Mucosa of gallbladder (tissue), 1 donor: ENCODE results near the gene TXNDC16. TPM values are rescaled to one million over a fixed set of nuclear protein-coding genes. Genes with fewer than 3 reads are reported as not detected.
"Not testable (repeated sequence)": the region's sequence is repeated elsewhere in the genome, so short reads cannot be mapped to it uniquely, and the experiment has no call there.

Experiments used
- DNase-seq: peaks from one replicate; pipeline ENCODE4 v3.0.0-alpha.2; 2020; ENCODE audit warnings: low spot score
- total RNA-seq: library from RNA; stranded (reverse); gene quantifications from one replicate; pipeline ENCODE4 v1.2.1, GENCODE V29; 2021
- donor health status: DM: no; HTN: no; CAD: no.

TXNDC16 gene
- total RNA-seq, 1 donor from 2014 or later, result 7.0 TPM

GRCh38 chr14:52538623-52539022 is 13.7 kb downstream of the TXNDC16 start:
- no peak for DNase-seq

DNA sequence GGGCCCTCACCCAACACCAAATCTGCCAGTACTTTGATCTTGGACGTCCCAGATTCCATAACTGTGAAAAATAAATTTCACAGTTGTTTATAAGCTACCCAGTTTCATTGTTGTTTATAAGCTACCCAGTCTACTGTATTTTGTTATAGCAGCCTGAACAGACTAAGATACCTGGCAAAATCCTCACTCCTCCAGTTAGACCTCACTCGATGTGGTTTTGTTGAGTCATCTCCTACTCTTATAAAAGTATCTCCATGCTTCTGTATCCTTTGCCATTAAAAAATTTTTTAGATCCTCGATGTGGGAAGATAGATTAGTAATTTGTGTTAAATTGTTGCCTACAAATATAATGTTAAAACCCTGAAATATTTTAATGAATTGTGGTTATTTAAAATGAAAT is 16.0 kb downstream of the TXNDC16 start:
- no peak for DNase-seq

- no peak for DNase-seq
Measured at GRCh38 chr14:52531481-52531880, 20.8 kb downstream of the TXNDC16 start.

DNA sequence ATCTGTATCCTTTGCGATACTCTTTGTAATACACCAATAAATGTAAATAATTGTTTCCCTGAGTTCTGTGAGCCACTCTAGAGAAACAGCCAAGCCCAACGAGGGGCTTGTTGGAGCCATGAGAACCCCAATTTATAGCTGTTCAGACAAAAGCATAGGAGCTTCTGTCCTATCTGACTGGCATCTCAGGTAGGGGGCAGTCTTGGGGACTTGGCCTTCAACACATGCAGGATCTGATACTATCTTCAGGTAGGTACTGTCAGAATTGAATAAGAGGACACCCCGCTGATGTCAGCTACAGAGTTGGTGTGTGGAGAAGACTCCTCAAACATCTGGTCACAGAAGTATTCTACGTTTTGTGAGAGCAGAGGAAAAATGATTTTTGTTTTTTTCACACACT is 25.3 kb downstream of the TXNDC16 start:
- DNase-seq, result no peak

- no peak for DNase-seq
Measured at GRCh38 chr14:52522581-52523345, 29.5 kb downstream of the TXNDC16 start.

GRCh38 chr14:52522033-52522432 is 30.3 kb downstream of the TXNDC16 start:
- DNase-seq, result no peak

DNA sequence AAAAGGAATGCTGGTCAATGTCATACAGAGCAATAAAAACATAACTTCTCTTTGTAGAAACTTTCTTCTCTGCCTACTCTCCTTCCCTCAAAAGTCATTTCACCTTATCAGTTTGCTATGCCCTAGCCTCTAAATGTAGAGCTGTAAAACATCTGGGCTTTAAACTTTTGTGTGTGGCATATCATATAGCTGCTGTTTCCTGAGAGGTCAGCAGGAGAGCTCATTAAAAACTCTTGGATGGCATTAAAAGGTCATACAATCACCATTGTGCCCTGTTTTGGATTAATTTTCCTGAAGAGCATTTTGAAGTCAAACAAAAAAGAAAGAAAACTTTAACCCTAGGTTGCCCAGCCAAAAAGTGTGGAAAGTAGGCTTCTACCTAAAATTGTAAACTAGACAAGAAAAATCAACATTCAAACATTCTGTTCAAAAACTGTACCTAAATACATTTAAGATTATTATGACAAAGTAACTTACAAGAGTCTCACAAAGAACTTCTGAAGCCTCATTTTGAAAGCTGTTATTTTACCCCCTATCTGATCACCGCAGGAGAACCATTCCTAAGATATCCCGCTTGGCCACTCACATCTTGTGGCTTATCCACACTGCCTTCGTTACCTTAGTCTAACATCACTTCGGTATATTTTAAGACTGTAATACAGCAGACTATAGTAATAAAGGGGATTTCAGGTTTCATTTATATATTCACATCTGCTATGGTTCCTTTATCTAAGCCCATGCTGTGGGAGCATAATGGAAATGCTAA is 38.1 kb downstream of the TXNDC16 start:
- no peak for DNase-seq

DNA sequence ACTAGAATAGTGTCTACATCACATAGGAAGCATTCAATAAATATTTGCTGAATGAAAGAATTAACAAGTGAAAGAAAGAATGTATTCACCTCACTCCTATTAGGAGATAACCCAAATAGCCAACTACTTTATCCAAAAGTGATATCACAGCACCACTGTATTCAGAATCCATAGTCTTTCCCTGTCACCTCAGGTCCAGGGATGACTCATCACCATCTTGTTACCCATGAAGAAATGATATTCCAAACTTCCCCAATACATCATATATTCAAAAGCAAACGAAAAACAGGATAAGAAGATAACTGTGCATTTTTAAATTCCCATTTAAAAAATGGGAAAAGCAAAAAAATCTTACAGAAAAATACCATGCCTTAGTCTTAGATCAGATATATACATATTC is 39.1 kb downstream of the TXNDC16 start:
- DNase-seq, result no peak

DNA sequence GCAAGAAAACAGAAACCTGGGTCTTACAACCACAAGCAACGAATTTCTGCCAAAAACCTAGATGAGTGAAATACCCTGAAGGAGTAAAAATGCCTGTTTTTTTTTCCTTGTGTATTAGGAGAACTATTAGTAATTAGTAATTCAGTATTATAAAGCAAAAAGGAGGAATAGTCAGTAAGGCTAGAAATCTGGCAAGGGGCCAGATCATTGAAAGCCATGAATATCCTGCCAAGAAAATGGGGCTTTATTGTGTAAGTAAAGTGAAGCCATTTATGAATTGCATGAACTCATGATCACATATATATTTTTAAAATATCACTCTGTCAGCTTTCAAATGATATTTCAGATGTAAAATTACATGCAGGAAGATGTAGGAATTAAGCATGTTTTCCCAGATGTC is 57.9 kb downstream of the TXNDC16 start:
- no peak for DNase-seq

DNA sequence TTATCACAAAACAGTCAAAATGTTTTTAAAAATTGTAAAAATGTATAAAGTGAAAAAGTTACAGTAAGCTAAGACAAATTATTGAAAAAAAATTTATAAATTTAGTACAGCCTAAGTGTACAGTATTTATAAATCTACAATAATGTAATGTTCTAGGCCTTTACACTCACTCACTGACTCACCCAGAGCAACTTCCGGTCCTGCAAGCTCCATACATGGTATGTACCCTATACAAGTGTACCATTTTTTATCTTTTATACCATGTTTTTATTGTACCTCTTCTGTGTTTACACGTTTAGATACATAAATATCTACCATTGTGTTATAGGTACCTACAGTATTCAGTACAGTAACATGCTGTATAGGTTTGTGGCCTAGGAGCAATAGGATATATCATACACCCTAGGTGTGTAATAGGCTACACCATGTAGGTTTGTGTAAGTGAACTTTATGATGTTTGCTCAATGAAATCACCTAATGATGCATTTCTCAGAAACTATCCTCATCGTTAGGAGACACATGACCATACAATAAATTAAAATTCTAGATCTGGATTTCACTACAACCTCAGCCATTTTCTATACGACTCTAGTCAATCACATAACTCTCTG is 66.8 kb downstream of the TXNDC16 start:
- no peak for DNase-seq

DNA sequence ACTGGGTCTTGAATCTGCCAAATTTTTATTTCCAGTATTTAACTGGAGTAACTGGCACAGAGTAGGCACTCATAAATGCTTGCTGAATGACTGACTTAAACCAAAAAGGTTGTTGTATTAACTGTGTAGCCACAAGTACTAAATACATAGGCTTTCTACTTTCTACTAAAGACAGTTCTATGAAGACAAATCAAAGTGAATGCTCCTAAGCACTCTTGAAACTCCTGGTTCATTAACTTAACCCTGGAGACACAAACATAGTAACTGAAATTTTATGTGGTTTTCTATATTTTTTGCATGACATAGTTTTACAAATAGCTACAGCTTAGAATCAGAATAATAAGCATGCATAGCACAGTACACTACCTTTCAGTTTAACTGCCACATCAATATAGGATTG is 70.4 kb downstream of the TXNDC16 start:
- no peak for DNase-seq

DNA sequence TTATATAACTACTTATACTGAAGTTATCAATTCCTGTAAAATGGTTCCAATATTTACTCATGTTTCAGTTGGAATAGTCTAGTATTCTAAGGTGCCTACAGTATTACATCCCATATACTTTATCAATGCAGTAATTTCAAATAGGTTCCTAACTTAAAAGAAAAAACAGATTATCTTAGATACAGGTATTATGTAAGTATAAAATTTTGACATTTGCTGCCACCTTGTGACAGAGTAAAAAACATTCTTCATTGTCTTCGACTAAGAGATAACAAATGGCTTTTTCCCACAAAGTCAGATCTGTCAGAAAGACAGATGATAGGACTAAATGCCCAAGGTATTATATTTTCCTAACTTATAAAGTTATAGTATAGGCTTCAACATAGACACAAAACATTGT is 78.7 kb downstream of the TXNDC16 start:
- DNase-seq, result no peak

- no peak for DNase-seq
Measured at GRCh38 chr14:52472728-52473127, 79.6 kb downstream of the TXNDC16 start.

GRCh38 chr14:52472251-52472650 is 80.1 kb downstream of the TXNDC16 start:
- DNase-seq, result not testable (repeated sequence)

DNA sequence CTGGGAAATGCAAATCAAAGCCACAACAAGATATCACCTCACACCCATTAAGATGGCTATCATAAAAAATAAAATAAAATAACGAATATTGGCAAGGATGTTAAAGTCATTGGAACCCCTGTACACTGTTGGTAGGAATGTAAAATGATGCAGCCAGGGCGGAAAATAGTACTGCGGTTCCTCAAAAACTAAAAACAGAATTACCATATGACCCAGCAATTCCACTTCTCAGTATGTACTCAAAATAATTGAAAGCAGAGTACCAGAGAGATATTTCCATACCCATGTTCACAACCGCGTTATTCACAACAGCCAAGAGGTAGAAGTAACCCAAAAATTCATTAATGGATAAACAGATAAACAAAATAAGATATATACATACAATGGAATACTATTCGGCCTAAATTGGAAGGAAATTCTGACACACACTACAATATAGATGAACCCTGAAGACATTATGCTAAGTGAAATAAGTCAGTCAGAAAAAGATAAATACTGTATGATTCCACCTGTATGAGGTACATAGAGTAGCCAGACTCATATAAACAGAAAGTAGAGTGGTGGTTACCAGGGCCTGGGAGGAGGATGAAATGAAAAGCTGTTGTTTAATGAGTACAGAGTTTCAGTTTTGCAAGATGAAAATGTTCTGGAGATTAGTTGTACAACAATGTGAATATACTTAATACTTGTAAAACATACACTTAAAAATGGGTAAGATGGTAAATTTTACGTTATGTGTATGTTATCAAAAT is 84.6 kb downstream of the TXNDC16 start:
- DNase-seq, result no peak

DNA sequence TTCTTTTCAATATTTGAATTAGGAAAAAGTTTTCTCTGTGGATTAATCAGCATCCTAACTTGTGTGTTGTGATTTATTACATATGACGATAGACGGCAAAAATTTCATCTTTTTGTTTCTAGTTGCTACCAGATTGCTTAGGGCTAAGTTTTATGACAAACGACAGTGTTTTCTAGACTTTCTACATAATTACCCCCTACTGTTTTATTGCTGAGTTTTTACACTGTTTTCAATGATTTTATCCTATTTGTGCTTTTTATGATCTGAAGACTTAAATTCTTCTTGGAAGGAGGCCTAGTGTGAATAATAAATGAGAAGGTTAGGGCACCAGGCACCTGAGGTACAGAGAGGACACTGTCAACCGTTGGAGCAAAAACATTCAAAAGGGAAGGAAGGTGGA is 88.1 kb downstream of the TXNDC16 start:
- no peak for DNase-seq

GRCh38 chr14:52463375-52463774 is 88.9 kb downstream of the TXNDC16 start:
- DNase-seq, result no peak

- DNase-seq, result no peak
Measured at GRCh38 chr14:52461721-52462120, 90.6 kb downstream of the TXNDC16 start.

- DNase-seq, result no peak
Measured at GRCh38 chr14:52458721-52459085, 93.6 kb downstream of the TXNDC16 start.

DNA sequence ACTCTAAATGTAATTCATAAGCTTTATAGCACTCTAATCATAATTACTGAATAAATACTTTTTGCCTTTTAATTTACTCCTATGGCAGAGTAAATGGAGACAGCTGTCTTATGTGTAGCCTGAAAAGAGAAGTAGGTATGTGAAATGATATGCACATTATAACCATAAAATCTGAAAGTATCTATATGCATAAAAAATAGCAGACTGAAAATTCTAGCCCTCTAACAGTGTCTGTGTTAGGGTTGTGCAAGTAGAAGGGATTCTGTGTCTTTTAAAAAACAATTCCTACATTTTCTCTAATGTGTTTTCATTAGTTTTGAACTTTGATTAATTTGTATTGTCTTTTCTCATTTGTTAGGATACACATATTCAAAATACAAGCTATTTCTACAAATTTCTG is 94.9 kb downstream of the TXNDC16 start:
- DNase-seq, result no peak

DNA sequence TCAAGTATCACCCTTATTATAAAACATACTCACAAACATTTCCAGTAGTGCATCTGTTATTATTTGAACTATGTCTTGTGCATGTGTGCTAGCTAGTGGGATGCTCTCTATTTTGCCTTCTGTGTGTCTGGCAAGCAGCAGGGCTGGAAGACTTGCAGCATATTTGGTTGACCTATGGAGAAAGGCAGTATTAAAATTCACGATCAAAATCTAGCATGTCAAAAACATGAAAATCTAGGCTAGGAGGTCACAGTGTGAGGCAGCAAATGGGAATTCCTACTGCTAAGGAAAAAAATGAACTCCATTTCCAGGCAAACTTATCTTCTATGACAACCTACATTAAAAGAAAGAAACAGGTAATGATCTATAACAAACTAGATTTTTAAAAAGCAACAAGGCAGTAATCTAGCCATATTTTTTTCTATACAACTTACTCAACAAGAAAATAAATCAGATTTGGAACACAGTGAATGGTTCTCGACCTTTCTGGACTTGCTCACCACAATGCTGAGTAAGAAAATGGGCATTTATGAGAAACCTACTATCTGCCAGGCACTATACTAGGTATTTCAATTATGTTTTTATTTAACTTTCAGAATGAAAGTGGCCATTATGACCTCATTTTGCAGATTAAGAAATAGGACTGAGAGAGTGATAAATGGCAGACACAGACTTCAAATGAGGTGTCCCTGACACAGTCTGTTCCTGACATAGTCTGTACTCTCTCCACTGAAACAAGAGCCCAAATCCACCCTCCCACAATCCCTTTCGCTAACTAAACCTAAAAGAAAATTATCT is 96.8 kb downstream of the TXNDC16 start:
- no peak for DNase-seq
